Immature natural killer cell (primary cell): ENCODE results near the gene NSUN2. TPM values are rescaled to one million over a fixed set of nuclear protein-coding genes. Genes with fewer than 3 reads are reported as not detected.

ENCODE experiments used
- polyA plus RNA-seq, 3 donors: library from polyadenylated mRNA; unstranded; fragments of 300-500 nt; fragmentation: Illumina TruSeq; gene quantifications; one replicate each; pipeline ENCODE4 v1.2.3, GENCODE V29; 2021

Gene NSUN2
- polyA plus RNA-seq, 3 donors from 2014 or later = 21.0 to 53.7 (median 29.1) TPM

Other genes with a start within 250 kb of the NSUN2 start
- gene UBE2QL1, start 184.2 kb downstream of the NSUN2 start, polyA plus RNA-seq = not detected
- 1 to 10 TPM; 4.8 to 9.6 (median 9.3) TPM for gene SRD5A1, start 396 bp upstream of the NSUN2 start, polyA plus RNA-seq
- gene TENT4A, start 80.4 kb upstream of the NSUN2 start, polyA plus RNA-seq = 1 to 10 TPM in 1 of 3 donors, under 1 TPM in 2; 0.05 to 1.6 (median 0.84) TPM